HT1080 (cell line): ENCODE data around the gene LAMP5. TPM values are rescaled to one million over a fixed set of nuclear protein-coding genes. Genes with fewer than 3 reads are reported as not detected.

Experiments
- DNase-seq: peaks from one replicate; pipeline ENCODE4 v3.0.0-alpha.2; 2015; ENCODE audit warnings: low read depth
- total RNA-seq: library from RNA; depleted of rRNA; stranded (reverse); fragments of >200 nt; shearing (Covaris generic); gene quantifications from 2 replicates; pipeline ENCODE4 v1.2.3, GENCODE V29; 2014

LAMP5 gene
- total RNA-seq, 1 experiment from 2014 or later = not detected

DNA sequence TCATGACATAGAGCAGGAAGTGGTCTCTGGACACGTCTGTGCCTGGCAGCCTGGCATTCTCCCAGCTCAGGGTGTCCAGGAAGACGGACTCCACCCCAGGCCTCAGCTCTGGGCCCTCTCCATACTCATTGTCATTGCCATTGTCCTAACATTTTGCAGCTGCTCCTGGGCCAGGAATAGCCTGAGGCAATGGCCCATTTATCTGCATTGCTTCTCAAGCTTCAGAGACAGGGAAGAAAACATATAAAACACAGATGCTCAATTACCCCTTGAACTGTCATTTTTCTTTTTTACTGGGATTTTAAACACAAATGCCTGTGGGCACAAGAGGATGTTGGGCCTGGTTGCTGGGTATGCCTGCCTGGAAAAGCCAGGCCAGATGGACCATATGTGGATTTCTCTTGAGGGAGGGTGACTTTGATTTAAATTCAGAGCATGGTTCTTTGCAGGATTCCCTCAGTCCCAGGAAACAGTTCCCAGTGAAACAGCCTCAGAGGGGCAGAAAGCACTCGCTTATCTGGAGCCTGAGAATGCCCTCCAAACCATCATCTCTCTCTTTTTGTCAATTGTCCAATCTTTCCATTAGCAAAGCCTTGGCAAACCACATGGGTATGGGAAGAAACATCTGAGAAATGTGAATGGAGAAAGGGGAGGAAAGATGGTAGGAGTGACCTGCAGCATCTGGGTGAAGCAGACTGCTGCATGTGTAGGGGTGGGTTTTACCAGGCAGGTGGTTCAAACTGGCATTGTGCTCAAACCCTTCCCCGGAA is 17.9 kb downstream of the LAMP5 start:
- peak; percentile 25 for DNase-seq

DNA sequence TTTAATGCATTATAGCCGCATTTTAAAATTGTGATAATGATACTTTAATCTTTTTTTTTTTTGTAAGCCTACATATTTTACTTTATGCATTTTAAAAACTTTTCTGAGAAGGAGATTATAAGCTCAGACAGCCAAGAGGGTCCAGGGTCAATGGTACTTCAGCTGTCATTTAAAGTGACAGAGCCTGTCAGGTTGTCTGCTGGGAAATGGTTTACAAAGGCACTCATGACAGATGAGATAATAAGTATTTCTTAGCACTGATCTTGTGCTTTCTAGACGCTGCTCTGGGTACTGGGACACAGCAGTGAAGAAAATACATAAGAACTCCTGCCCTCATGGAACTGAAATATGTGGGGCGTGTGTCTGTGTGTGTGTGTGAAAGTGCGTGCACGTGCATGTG is 19.6 kb downstream of the LAMP5 start:
- DNase-seq = no peak

- DNase-seq = no peak
These were observed 21.1 kb downstream of the LAMP5 start for GRCh38 chr20:9535449-9535848.

DNA sequence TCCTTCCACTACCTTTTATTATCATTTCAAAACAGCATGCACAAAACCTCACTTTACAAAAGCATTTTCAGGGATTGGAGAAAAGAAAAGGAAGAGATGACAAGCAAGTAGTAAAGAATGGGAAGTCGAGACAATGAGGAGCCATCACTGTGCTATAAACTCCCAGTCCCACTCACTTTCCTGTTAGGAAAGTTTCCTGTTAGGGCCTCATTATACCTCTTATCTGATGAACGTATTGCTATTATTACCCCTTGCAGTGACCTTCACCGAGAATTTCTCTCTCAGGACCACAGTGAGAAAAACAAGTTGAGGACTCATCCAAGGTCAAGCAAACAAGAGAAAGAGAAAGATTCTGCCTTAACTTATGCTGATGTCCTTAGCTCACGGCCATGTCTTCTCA is 28.8 kb downstream of the LAMP5 start:
- DNase-seq = no peak

- no peak for DNase-seq
These were observed 35.9 kb downstream of the LAMP5 start for GRCh38 chr20:9550283-9550682.

DNA sequence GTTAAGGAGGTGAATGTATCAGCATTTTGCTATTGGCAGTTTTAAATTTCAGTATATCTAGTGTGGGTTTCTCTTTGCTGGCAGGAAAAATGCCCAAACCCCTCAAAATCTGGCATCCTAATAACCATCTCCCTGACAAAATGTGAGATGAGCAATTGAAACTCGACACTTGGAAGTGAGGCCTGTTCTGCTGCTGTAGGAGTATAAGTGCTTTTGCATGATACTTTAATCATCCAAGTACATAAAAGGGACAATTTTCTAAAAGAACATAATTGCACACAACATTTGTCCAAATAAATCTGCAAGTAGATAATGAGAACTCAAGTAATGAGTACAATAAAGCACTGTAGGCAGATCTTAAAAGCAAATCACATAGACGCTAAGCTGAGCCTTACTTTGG is 36.5 kb downstream of the LAMP5 start:
- DNase-seq = no peak

DNA sequence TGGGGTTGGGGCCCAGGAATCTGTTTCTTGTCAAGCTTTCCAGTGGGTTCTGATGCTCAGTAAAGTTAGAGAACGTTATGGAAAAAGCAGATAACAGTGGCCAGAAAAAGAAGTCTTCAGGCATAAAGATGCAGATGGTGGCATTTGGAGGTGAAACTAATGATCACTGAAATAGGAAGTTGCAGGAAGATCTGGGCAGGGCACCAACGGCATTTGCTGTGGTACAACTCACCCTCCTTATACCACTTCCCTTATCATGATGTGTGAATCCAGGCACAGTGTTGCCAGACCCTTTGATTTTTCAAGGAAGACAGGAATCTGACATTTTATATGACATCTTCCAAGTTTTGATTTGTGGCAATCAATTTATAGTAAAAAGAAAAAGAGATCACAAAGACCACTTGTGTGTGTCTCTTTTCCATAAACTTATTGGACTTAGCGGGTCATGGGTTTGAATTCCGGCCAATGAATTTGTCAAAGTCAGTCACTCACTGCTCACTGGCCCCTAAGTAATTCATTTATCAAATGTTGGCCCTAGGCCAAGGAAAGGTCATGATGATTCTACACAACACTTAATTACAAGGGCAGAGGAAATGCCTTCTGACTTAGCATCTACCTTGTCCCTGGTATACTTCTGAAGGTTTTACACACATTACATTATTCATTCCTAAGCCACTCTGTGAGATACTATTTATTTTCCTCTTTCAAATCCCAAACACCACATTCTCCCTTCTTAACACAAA is 37.6 kb downstream of the LAMP5 start:
- peak; percentile 8 for DNase-seq

- DNase-seq = peak; percentile 66
These were observed 41.4 kb downstream of the LAMP5 start for GRCh38 chr20:9555781-9556180.

DNA sequence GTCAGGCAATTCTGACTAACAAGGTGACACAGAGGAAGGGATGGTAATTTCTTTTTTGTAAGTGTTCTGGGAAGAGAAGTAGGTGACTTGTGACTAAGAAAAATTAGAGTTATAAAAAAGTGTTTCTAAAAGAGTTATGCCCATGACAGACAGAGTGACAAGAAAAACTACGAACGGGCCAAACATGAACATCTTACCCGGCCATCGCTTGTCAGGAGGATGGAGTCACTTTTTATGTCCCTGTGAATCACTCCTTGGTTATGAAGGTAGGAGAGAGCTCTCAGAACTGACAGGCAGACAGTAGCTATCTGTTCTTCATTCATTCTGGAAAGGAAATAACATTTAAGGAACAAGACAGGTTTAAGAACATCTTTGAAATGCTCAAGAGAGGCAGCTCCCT is 43.0 kb downstream of the LAMP5 start:
- DNase-seq = no peak

- no peak for DNase-seq
These were observed 51.6 kb downstream of the LAMP5 start for GRCh38 chr20:9565910-9566550.

DNA sequence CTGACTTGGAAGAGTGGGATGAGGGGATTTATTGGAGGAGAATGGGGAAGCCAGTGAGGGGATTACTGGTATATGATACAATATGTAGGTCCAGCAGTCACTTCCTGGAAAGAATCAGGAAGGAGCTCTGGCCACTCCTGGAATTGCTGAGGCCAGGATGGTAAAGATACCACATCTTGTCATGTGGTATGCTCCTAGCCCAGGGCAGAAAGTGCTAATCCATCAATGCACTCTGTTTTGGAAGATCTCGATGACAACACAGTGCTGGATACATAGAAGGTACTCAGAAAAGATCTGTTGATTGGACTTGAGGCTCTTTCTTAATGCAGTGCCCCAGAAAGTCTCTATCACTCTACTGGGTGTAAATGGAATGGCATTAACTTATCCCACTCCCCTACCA is 52.6 kb downstream of the LAMP5 start:
- no peak for DNase-seq

DNA sequence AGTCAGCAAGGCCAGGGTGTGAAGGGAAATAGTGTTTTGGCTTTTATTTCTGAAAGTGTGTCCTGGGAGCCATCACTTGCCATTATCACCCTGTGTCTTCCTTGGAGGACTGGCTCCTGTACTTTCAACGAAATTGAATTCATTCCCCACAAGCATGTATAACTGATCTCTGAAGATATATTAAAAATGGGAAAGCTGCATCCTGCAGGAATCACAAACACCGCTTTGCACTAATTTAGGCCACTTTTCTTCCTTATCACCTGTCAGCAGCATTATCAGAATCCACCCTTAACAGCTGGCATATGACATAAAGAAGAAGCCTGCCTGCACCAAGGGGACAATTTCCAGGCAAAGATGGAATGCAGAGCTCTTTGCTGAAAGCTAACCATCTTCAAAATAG is 56.2 kb downstream of the LAMP5 start:
- no peak for DNase-seq

- DNase-seq = no peak
These were observed 57.4 kb downstream of the LAMP5 start for GRCh38 chr20:9571783-9572182.

DNA sequence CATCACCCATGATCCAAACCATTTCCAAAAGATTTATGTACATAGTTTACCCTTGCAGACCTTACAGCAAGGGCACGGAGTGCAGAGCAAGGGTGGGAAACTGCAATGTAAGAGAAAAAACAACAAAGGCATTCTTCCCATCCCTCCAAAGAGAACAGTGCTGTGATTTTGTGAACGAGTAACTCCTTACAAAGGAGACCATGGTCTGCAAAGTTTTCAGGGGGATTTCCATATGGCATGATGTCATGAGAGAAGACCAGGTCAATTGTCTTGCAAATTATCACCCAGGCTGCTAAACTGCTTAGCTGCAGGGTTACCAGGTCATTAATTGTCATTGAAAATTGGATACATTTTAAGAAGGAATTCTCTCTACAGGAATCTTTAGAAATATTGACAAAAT is 58.3 kb downstream of the LAMP5 start:
- no peak for DNase-seq

- no peak for DNase-seq
These were observed 59.2 kb downstream of the LAMP5 start for GRCh38 chr20:9573335-9574151.

- no peak for DNase-seq
These were observed 59.8 kb downstream of the LAMP5 start for GRCh38 chr20:9574181-9574580.

DNA sequence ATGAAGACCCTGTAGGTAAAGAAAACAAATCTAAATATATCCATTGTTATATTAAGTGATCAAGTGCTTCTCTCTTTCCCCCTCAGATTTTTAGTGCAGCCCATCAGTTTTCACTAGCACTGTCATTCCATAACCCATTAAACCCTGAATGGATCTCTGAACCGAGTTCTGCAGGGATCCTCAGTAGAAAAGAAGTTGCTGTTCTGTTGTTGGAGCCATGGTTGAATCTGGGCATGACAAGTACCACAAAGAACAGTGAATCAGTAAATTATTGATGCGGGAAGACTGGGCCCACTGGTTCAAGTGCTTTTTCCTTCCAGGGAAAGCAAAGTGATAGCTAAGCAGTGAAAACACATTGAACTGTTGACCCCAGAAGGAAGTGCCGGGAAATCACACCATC is 60.4 kb downstream of the LAMP5 start:
- no peak for DNase-seq

- DNase-seq = no peak
These were observed 61.4 kb downstream of the LAMP5 start for GRCh38 chr20:9575836-9576235.

DNA sequence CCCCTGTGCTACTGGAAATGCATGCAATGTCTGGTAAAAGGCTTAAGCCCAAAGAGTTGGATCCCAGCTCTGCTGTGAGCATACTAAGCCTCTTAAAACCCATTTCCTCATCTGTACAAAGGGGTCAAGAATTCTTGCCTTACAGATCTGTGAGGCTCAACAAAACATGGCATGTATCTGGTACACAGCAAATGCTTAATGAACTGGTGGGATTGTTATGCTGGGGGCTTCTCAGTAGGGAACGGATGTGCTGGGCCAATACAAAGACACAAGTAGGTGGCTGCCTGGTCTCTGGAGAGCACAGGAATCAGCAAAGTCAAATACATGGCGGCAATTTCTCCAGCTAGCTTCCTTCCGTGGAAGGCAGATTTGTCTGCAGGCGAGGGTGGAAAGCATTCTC is 62.3 kb downstream of the LAMP5 start:
- DNase-seq = no peak

GRCh38 chr20:9577397-9577796 is 63.0 kb downstream of the LAMP5 start:
- DNase-seq = no peak

GRCh38 chr20:9578594-9578993 is 64.2 kb downstream of the LAMP5 start:
- DNase-seq = no peak
